Measurements from ENCODE around the gene SZRD1.

- TF ChIP-seq, protein P1, sequence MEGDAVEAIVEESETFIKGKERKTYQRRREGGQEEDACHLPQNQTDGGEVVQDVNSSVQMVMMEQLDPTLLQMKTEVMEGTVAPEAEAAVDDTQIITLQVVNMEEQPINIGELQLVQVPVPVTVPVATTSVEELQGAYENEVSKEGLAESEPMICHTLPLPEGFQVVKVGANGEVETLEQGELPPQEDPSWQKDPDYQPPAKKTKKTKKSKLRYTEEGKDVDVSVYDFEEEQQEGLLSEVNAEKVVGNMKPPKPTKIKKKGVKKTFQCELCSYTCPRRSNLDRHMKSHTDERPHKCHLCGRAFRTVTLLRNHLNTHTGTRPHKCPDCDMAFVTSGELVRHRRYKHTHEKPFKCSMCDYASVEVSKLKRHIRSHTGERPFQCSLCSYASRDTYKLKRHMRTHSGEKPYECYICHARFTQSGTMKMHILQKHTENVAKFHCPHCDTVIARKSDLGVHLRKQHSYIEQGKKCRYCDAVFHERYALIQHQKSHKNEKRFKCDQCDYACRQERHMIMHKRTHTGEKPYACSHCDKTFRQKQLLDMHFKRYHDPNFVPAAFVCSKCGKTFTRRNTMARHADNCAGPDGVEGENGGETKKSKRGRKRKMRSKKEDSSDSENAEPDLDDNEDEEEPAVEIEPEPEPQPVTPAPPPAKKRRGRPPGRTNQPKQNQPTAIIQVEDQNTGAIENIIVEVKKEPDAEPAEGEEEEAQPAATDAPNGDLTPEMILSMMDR (IDR thresholded peaks at IDR 0.05), result no peak
- TF ChIP-seq EP300 (IDR thresholded peaks at IDR 0.05; ENCODE audit: low read depth), result no peak
- TF ChIP-seq POLR2AphosphoS5 (IDR thresholded peaks at IDR 0.05), result peak in 1 of 3 donors; percentile 75
- TF ChIP-seq POLR2A (IDR thresholded peaks at IDR 0.05), result no peak
Observed at GRCh38 chr1:16366722-16367257, at the start of gene SZRD1.
